HG02970 (cell line): ENCODE measurements around the gene ZNF277.
"Not testable (repeated sequence)": the region's sequence is repeated elsewhere in the genome, so short reads cannot be mapped to it uniquely, and the experiment has no call there.

Experiments used
- ATAC-seq: cut with Tn5 transposase; IDR thresholded peaks from one replicate; pipeline ENCODE4 v1.9.1; 2021; ENCODE audit warnings: mild to moderate bottlenecking, moderate library complexity, moderate number of reproducible peaks; ENCODE audit not compliant: unreplicated experiment, low FRiP score

Gene ZNF277

DNA sequence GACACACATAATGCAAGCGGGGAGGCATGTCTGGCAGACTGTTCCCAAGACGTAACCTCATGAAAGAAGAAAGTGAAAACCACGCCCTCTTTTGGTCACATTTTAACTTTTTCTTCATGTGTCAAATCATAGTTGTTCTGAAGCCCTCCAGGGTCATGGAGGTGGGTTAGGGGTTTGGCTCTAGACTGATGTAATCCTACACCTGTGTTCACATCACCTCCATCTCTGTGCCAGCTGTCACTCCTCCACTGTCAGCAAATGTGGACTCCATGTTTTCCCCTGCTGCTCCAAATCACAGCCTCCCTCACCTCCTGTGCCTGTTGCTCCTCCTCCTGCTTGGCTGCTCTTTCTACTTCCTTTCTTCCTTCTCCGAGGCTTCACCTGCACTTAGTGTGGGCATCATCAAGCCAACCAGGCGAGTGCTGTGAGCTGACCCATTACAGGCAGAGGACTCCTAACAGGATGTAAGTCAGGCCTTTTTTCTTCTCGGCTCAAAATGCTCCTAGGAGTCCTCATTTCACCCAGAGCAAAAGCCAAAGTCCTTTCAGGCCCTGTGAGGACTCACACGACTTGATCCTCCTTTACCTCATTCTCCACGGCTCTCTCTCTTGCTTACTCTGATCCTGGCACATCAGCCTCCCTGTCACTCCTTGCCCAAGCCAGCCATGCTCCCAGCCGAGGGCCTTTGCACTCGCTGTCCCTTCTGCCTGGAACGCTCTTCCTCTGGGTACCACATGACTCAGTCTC, 177.3 kb downstream of the ZNF277 start:
- no peak for ATAC-seq

DNA sequence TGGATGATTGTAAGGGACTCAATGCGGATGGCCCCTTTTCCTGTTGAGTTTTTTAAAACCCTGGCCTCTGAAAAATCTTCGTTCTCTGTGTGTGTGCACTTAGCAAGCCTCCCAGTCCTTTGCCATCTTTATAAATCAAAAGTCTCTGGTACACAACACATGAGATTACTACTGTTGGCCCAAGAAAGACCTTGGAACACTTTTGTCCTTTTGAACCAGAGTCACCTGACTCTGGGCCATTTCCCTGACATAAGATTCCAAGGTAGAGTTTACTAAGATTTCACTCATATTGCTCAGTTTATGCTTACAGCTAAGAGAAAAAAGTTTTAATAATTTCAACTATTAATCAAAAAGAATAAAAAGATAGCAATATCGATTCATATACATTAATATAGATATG, 179.0 kb downstream of the ZNF277 start:
- no peak for ATAC-seq

DNA sequence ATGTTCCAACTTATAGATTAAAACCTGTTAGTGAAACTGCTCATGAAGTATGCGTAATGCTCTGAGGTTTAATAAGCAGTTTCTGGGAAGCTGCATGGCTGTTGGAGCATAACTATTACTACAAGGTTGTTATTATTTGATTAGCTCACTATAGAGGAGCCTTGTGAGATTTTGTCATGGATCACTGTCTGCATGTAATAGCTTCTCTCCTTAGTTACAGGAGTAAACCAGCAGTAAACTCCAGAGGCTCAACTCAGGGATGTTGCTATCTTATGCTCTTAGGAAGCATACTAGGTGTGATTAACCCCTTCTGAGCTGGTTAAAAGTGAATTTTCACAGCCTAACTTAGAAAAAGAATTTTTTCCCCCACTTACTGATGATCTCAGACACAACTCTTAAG, 180.1 kb downstream of the ZNF277 start:
- ATAC-seq, result no peak

DNA sequence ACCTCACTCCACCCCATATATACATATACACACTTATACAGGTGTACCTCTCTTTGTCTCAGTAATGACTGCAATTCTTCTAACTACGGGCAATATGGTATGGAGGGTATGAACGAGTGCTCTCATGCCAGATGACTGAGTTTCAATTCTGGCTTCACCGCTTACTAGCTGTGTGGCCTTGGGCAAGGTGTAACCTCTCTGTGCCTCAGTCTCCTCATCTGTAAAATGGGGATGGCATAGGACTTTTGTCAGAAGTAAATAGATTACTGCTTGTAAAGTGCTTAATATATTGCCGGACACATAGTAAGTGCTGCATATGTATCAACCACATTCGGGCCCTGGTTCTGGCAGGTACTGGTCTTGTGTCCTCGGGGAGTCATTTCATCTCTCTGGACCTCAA, 183.7 kb downstream of the ZNF277 start:
- ATAC-seq, result no peak

DNA sequence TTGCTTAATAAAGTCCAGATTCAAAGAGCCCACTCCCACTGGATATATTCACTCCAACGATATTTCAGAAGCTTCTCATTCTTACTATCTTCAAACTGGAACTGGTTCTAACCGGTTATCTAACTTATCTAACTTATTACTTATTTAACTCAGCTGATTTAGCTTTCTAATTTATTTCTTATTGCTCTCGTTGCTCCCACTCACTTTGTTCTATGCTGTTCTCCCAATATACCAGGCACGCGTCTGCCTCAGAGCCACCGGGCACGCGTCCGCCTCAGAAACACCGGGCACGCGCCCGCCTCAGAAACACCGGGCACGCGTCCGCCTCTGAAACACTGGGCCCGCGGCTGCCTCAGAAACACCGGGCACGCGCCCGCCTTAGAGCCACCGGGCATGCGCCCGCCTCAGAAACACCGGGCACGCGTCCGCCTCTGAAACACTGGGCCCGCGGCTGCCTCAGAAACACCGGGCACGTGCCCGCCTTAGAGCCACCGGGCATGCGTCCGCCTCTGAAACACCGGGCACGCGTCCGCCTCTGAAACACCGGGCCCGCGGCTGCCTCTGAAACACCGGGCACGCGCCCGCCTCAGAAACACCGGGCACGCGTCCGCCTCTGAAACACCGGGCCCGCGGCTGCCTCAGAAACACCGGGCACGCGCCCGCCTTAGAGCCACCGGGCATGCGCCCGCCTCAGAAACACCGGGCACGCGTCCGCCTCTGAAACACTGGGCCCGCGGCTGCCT, 184.8 kb downstream of the ZNF277 start:
- ATAC-seq, result not testable (repeated sequence)

DNA sequence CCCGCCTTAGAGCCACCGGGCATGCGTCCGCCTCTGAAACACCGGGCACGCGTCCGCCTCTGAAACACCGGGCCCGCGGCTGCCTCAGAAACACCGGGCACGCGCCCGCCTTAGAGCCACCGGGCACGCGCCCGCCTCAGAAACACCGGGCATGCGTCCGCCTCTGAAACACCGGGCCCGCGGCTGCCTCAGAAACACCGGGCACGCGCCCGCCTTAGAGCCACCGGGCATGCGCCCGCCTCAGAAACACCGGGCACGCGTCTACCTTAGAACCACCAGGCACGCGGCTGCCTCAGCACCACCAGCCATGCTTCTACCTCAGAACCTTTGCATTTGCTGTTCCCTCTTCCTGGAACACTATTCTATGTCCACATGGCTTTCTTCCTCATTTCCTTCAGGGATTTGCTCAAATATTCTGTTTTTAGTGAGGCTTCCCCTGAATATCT, 185.4 kb downstream of the ZNF277 start:
- ATAC-seq, result not testable (repeated sequence)
